ENCODE data around the gene DDX24.

DNA sequence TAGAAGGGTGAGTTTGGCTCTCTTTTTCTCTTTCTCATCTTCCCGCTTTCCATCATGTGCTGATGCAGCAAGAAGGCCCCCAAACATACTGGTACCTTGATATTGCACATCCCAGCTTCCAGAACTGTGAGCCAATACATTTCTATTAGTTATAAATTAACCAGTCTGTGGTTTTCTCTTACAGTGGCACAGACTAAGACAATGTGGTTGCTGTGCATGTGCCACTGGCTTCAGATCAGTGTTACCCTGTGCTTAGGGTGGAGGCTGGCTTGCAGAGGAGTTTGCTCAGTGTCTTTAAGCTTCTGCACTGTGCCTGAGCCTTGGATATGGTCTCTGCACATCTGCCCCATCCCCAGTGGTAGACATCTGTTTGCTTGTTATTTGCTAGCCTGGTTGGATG lies 42.9 kb upstream of the DDX24 start:
- TF ChIP-seq, protein P1, sequence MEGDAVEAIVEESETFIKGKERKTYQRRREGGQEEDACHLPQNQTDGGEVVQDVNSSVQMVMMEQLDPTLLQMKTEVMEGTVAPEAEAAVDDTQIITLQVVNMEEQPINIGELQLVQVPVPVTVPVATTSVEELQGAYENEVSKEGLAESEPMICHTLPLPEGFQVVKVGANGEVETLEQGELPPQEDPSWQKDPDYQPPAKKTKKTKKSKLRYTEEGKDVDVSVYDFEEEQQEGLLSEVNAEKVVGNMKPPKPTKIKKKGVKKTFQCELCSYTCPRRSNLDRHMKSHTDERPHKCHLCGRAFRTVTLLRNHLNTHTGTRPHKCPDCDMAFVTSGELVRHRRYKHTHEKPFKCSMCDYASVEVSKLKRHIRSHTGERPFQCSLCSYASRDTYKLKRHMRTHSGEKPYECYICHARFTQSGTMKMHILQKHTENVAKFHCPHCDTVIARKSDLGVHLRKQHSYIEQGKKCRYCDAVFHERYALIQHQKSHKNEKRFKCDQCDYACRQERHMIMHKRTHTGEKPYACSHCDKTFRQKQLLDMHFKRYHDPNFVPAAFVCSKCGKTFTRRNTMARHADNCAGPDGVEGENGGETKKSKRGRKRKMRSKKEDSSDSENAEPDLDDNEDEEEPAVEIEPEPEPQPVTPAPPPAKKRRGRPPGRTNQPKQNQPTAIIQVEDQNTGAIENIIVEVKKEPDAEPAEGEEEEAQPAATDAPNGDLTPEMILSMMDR (IDR thresholded peaks at IDR 0.05), result no peak
- TF ChIP-seq EP300 (IDR thresholded peaks at IDR 0.05), result no peak
